A673 (cell line): ENCODE measurements around the gene TAPBP.

Source experiments
- CTCF ChIP-seq: fragments of 300-800, 200-600 bp; sonication (generic); conservative IDR thresholded peaks from 2 replicates; pipeline ENCODE4 v1.5.1; 2017; ENCODE audit warnings: low read depth, mild to moderate bottlenecking, antibody characterized with exemption, low read length, moderate library complexity, mixed read lengths
- EZH2 ChIP-seq: fragments of 200-600 bp; sonication (generic); IDR thresholded peaks from 2 replicates; pipeline ENCODE4 v1.6.1; 2017; ENCODE audit warnings: borderline replicate concordance, low read depth, mild to moderate bottlenecking, mixed read lengths, antibody characterized with exemption, low read length; ENCODE audit not compliant: poor library complexity, severe bottlenecking

GRCh38 chr6:33254591-33254990 is 59.3 kb downstream of the TAPBP start:
- no peak for TF ChIP-seq CTCF
- no peak for TF ChIP-seq EZH2
